HCEC 1CT (cell line): ENCODE data around the gene NUDT14.

Experiments
- DNase-seq: peaks from one replicate; pipeline ENCODE4 v3.0.0-alpha.2; 2017

NUDT14 gene

DNA sequence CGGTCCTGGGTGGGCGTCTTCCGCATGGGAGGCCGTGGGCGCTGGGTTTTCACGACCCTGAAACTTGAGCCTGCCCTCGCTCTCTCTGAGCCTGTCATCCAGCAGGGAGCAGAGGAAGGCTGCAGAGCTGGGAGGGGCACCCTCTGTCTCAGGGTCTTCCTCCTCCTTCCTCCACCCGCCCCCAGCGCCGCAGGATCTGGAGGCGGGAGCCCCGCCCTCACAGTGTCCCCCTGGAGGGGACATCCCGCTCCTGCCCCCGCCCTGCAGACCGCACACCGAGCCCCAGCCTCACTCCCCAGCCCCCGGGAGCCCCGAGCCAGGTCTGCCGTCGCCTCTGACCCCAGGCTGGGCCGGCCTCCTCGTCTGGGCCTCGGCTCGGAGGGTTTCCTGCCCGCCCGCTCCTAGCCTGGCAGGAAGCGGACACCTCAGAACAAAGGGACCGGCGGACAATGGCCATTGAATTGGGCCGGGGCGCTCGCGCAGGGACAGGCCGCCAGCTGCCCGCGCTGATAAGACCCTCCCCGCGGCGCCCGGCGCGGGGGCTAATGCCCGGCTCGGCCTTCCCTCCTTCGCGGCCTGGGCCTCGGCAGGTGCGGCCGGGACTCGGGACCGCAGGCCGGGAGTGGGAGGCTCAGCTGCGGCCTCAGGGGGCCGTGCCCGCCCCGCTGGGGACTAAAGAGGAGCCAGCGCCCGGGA is 15.3 kb upstream of the NUDT14 start:
- DNase-seq: no peak

DNA sequence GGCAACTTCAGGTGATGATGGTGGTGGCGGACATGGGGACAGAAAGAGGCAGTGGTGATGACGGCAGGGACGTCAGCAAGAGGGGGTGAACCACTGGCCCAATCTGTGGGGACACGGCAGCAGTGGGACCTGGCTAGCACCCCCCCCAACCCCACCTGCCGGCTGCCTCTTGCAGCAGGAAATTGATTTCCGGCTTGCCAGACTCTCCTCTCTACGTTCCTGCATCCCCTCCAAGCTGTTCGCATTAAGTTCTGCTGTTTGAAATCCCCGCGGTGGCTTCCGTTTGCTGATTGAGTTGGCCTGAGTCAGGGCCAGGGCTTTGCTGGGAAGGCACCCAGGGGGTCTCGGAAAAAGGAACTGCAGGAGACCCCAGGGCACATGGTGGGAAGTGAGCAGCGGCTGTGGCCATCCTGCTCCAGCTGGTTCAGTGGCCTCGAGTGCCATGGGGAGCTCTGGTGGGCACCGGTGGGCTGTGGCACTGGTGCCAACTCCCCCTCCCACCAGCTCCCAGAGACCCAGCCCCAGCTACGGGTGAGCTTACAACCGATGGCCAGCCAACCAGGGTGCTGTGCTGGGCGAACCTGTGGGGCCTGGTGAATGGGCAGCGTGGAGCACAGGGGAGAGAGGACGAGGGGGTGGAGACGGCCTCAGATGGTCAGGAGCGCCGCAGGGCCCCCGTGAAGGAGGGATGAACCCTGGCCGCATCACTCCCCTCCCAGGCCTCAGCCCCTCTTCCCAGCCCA is 14.6 kb upstream of the NUDT14 start:
- no peak for DNase-seq

- DNase-seq: no peak
Measured at GRCh38 chr14:105195051-105195450, 13.9 kb upstream of the NUDT14 start.

DNA sequence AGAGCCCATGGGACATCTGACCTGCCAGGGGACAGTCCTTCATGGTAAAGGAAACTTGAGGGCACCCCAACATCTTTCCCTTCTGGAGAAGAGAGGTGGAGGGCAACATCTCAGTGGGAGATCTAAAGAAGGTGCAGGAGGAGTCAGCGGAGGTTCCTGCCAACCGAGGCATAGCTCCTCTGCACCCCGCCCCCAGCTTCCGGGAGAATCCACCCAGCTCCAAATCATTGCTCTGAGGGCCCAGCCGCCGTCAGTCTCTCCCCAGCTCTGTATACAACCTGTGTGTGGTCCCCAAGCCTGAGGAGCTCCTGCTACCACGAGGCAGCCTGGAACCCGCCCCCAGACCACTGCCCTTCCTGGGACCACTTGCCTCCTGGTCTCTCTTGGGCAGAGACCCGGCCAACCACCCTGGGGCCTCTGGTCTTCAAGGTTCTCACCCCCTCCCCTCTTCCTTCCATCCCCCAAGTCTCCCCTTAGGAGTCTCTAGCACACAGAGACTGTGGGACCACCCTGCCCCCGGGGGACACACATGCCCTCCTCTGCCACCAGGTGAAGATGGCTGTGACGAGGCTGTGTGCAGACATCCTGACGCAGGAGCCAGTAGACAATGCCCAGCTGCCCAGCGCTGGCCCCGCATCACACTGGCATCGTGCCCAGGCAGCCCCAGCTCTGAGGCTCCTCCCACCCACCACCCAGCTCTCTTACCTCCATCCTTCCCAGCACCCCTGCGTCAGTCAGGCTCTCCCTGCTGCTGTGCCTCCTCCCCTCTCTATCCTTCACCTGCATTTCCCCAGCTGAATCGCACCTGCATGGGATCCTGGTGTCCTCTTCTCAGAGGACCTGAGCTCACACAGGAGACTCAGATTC is 13.0 kb upstream of the NUDT14 start:
- no peak for DNase-seq

GRCh38 chr14:105192866-105193731 is 12.0 kb upstream of the NUDT14 start:
- peak; percentile 20 for DNase-seq

DNA sequence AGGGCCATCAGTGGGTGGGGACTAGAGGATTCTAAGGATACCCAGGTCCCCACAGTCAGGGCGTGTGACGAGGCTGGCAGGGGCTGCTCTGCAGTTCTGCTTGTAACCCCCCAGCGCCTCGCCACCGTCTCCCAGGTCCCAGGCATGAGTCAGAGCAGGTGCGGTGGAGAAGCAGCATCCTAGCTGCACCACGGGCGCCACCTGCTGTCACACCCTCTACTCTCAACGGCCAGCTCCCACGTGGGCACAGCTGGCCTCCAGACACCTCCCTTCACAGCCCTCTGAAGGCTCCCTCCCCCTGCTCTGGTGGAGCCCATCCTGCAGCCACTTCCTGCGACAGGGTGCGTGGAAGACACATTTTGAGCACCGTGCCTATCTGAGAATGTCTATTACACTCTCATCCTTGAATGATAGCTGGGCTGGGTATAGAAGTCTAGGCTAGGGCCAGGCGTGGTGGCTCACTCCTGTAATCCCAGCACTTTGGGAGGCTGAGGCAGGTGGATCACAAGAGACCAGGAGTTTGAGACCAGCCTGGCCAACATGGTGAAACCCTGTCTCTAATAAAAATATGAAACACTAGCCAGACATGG is 6.9 kb upstream of the NUDT14 start:
- DNase-seq: no peak

GRCh38 chr14:105187116-105187515 is 6.0 kb upstream of the NUDT14 start:
- no peak for DNase-seq

- no peak for DNase-seq
Measured at GRCh38 chr14:105185973-105186372, 4.9 kb upstream of the NUDT14 start.

DNA sequence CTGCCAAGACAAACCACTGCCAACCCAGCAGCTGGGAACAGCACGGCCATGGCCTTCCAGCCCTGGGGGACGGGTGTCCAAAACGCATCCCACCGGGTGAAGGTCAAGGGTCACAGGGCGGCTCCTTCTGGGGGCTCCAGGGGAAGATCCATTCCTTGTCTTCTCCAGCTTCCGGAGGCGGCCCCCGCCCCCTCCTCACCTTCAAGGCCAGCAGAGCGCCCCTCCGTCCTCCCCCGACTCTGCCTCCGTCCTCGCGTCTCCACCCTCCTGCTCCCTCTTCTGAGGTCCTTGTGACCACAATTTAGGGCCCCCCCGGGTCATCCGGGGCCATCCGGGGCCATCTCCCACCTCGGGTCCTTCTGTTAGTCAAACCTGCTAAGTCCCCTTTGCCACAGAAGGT is 3.9 kb upstream of the NUDT14 start:
- DNase-seq: no peak

DNA sequence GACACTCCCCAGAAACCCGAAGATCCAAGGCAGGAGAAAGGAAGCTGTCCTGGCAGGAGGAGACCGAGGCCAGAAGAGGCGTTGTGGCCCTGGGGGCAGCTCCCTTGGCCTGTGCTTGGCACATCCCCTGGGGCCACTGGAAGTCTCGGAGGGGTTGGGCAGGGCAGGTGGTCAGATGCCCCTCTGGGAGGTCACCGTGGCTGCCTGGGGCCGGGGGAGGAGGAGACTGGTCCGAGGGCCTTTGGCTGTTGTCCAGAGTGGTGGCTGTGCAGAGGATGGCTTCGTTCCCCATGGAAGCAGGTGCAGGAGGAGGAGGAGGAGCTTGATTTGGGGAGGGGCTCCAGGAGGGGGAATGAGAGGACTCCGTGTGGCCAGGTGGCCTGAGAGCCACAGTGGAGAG is 3.3 kb upstream of the NUDT14 start:
- DNase-seq: no peak

DNA sequence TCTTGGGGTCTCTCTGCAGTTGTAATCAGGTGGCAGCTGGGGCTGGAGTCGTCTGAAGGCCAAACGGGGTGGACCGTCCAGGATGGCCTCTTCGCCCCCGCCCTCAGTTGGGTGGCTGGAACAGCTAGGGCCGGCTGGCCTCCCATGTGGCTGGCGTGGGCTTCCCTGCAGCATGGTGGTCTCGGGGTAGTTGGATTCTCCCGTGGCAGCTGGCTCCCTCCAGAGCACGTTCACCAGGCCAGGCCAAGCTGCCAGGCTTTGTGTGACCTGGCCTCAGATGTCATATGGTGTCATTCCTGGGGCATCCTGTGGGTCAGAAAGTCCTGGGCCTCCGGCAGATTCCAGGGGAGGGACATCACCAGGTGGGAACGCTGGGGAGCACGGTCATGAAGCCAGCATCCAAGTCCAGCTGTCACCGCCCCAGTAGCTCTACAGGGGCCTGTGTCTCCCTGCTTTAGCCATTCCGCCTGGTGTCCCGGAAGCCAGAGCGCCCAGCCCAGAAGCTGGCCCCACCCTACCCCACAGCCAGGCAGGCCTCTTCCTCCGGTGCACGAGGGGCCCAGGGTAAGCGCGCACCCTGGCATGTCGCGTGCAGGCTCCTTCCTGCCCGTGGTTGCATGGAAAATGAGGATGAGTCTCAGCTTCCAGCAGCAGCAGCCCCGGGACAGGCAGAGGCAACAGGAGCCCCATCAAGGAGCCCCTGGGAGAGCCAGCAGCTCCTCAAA is 1.3 kb upstream of the NUDT14 start:
- DNase-seq: no peak

- DNase-seq: no peak
Measured at GRCh38 chr14:105181549-105182295, 610 bp upstream of the NUDT14 start.

GRCh38 chr14:105179191-105179590 is 1.9 kb downstream of the NUDT14 start:
- DNase-seq: no peak

- no peak for DNase-seq
Measured at GRCh38 chr14:105178868-105179140, 2.3 kb downstream of the NUDT14 start.

DNA sequence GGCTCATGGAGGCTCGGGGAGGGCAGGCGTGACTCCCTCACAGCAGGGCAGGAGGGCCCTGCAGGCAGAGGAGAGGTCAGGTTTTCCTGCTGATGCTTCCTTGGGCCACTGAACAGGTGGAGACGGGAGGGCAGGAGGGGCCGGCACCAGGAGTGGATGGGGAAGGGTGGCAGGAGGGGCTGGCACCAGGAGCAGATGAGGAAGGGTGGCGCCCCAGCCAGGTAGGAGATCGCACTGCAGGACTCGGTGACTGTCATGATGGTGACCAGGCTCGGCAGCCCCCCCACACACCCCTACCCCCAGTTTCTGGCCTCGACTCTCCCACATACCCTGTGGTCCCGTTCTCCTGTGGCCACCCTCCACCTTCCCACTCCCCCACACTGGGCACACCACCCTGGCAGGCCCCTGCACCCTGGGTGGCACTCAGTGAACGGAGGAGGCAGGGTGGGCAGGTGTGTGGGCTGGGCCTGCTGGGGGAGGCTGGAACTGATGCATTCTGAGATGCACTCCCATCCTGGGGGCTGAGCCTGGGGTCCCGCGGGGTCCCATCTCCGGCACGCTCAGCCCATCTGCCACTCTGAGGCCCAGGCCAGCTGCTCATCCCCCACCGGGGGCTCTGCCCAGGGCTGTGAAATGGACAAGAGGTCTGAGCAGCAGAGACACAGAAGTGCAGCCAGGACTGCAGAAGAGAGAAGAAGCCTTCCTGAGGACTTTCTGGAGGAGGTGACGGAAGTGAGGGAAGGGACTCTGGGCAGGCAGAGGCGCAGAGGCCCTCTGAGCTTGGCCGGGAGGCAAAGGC is 2.8 kb downstream of the NUDT14 start:
- DNase-seq: no peak

DNA sequence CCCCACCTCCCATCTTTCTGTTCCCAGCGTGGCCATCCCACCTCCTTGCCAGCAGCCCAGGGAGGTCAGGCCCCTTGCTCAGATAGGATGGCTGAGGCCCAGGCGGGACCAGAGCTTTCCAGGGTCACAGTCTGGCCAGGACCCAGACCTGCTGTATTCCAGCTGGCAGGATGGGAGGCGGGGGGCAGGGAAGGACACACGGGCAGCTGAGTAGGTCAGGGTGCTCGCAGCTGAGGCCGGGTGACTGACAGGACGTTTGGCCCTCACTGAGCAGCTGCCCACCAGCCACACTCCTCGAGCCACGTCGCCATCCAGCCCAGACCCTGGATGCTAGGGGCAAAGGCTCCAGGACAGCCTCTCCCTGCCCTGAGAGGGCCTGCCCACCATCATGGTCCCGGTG is 4.0 kb downstream of the NUDT14 start:
- no peak for DNase-seq

DNA sequence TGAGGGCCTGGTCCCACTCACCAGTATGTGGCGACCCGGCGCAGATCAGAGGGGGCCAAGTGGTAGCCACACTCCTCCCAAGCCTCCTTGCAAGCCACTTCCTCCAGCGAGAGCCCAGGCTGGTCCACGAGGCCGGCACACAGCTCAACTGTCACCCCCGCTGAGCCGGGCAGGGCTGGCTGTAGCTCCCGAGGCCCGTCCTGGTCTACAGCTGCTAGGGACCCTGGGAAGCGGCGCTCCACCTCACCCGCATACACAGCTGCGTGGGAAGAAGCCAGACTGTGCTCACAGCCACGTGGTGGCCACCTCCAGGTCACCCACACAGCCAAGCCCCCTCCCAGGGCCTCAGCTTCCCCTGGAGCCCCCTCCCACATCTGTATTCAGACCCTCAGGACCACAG is 4.6 kb downstream of the NUDT14 start:
- DNase-seq: no peak

DNA sequence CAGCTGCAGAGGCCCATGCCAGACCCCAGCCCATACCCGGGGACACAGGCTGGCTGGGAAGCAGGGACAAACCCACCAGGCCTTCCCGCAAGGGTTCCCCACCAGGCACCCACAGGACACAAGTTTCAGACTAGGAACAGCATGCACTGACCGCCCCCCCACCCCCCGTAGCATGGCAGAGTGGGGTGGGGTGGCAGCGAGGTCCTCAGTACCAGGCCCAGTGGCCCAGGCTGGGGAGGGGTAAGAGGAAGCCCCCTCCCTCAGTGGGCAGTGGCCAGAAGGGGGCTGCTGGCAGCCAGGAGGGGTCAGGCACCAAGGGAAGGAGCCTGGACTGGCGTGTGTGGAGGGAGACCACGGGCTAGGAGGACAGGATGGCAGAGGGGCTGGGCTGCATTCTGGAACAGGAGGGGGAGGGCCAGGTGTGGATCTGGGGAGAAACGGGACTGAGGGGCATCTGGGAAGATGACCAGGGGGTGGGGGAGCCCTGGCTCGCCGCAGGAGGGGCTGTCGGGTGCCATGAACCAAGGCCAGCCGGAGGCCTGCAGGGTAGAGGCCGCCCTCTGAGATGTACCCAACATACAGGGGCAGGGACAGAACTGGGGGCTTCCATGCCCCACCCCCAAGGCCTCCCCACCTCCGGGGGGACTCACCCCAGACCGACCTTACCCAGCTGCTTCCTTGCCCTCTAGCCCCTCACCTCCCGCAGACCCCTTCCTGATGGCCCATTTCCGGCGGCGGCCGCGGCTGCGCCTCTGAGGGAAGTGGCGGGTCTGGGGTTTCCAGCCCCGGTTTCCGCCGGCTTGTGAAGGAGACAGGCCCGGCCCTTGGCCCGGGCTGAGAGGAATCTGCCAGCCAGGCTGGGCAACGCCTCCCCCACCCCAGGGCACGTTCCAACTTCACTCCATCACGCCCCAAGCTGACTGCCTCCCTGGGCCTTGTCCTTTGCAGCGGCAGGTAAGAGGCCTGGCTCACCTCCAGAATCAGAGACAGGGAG is 6.9 kb downstream of the NUDT14 start:
- no peak for DNase-seq

DNA sequence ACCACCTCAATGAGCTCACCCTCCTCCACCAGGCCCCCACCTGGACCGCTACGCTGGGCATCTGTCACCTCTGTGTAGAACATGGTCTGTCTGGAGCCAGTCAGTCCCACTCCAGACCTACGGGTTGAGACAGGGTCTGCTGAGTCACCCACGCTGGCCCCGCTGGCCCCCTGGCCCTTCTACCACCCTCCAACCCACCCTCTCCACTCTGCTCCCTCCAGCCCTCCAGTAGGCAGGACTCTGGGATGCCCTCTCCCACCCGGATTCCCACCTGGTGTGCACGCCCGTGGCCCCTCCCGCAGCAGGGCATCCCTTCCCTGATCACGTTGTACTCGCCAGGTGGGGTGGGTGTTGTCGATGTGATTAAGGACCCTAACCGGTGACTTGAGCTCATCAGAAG is 8.0 kb downstream of the NUDT14 start:
- no peak for DNase-seq
